Myocyte (in vitro differentiated cells): ENCODE results near the gene CPEB3. TPM values are rescaled to one million over a fixed set of nuclear protein-coding genes. Genes with fewer than 3 reads are reported as not detected.
"Not testable (repeated sequence)": the region's sequence is repeated elsewhere in the genome, so short reads cannot be mapped to it uniquely, and the experiment has no call there.

Experiments
- DNase-seq: peaks from one replicate; pipeline ENCODE4 v3.0.0-alpha.2; 2012; ENCODE audit warnings: low read depth
- total RNA-seq: library from RNA; depleted of rRNA; stranded (reverse); fragments of >200 nt; gene quantifications from 2 replicates; pipeline ENCODE4 v1.2.3, GENCODE V29; 2014

Gene CPEB3
- total RNA-seq, 1 donor from 2014 or later = 3.9 TPM

DNA sequence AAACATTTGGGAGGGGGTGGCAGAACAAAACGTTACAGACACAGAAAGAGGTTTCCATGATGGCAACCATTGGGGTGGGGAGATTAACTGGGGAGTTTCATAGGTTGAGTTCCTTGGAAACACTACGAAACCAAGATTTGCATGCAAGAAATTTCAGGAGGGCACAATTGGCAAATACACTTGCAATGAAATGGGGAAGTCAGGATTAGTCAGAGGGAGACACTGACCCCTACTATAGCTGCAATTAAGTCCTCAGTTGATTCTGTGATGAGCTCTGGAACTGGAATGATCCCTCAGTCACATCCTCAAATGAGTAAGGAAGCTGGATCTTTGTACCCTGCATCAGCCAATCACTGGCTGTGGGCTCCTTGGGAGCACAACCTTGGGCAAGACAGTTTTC lies 22.1 kb downstream of the CPEB3 start:
- no peak for DNase-seq

- no peak for DNase-seq
These were observed 23.5 kb downstream of the CPEB3 start for GRCh38 chr10:92267343-92267742.

GRCh38 chr10:92265687-92266258 lies 25.1 kb downstream of the CPEB3 start:
- DNase-seq = no peak

- DNase-seq = no peak
These were observed 26.6 kb downstream of the CPEB3 start for GRCh38 chr10:92264249-92264648.

DNA sequence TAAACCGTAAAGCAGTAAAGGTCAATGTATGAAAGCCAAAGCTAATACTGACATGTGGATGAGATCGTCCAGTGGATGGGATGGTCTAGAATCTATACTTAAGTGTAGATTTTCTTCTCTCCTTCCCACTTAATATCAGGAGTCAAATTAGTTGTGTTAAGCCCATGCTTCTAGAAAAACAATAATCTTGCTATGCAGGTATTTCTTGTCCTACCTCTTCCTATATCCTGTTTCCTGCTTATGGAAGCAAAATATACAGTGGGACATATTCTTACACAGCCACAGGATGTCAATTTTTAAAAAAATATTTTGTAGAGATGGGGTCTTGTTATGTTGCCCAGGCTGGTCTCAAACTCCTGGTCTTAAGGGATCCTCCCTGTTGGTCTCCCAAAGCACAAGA lies 27.5 kb downstream of the CPEB3 start:
- DNase-seq = no peak

DNA sequence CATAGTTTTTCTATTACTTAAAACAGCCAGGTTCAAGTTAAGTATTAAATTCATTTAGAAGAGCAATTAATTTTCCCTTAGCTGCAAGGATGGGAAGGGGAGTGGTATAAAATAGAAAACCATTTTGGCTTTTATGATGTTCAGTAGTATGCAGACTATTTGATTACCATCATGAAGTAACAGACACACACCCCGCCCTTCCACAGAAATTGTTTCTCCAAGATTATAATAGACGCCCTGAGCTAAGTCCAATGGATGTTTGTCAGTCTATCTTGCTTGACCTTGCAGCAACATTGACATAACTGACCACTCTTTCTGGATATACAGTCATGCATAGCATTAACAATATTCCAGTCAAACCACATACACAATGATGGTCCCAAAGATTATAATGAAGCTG lies 42.3 kb downstream of the CPEB3 start:
- DNase-seq = no peak

DNA sequence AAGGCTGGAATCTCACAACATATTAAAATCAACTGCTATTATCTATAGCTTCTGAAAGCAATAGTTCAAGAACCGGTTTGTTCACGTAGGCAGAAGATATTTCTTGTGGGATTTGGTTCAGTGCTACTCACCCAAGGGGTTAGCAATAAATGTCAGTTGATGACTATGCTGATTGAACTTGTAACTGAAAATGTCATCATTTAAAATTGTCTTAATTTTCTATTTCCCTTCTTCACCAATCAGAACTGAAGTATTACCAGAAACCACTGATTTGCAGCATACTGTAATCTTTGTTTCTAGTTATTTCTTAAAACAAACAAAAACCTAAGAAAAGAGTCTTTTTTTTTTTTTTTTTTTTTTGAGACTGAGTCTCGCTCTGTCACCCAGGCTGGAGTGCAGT lies 46.1 kb downstream of the CPEB3 start:
- no peak for DNase-seq

DNA sequence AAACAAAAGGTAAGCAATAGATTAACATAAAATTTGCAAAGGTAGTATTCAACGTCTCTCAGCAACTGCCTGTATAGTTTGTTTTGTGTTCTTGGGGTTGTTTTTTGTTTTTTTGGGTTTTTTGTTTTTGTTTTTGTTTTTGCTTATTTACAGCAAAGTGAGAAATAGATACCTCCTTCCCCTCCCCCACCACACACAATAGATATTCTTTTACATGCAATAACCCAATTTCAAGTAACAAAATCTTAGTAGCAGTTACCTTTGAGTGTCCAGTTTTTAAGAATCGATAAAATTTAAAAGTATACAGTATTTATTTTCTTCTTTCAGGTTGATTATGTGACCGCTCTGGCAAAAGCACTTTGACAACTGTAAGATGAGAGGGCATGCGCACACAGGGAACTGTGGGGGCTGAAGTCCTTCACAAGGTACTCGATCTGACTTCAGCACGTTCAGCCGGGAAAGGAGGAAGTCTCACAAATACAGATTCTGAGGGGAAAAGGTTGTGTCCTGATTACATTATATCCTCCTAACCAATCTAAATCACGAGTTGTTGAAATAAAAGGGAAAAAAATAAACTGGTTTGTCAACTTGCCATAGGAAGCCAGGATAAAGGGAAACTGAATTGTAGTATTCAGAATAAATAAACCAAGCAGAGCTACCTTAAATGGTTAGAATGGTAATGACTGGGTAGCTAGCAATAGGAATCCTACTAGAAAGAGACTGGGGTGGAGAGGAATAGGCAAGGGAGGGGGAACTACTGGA lies 47.8 kb downstream of the CPEB3 start:
- peak; percentile 81 for DNase-seq

DNA sequence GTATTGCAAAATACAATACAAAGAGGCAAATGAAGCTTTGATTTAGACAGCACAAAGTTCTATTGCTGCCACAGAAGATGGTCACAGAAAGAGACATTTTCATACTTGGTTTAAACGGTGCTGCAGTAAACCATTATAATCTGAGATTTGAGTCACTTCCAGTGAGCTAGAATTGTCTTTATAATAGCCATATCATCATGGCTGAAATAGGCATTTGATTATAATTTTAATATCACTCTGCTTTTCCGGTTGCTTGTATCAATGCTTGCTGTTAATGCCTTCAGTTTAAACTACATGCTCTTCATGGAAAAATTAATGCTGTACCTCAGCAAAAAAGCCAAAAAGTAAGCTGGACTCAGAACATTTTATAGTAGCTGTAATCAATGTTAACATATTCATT lies 48.5 kb downstream of the CPEB3 start:
- DNase-seq = no peak

- DNase-seq = no peak
These were observed 49.4 kb downstream of the CPEB3 start for GRCh38 chr10:92241501-92241900.

DNA sequence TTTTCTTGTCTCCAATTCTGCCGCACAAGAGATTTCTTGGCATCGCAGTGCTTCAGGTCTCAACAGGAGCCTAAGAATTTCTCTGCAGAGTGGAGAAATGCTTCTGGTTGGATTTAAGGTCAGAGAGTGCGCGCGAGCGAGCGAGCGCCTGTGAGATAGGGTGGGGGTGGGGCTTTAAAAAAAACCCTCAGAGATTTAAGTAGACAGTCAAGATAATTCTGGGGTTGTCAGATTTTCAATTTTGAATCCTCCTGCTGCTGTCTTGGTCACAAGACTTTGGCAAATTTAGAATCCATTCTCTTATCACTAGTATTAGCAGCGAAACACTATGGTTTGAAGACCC lies 49.7 kb downstream of the CPEB3 start:
- peak; percentile 55 for DNase-seq

- peak; percentile 79 for DNase-seq
These were observed 50.4 kb downstream of the CPEB3 start for GRCh38 chr10:92240289-92241157.

DNA sequence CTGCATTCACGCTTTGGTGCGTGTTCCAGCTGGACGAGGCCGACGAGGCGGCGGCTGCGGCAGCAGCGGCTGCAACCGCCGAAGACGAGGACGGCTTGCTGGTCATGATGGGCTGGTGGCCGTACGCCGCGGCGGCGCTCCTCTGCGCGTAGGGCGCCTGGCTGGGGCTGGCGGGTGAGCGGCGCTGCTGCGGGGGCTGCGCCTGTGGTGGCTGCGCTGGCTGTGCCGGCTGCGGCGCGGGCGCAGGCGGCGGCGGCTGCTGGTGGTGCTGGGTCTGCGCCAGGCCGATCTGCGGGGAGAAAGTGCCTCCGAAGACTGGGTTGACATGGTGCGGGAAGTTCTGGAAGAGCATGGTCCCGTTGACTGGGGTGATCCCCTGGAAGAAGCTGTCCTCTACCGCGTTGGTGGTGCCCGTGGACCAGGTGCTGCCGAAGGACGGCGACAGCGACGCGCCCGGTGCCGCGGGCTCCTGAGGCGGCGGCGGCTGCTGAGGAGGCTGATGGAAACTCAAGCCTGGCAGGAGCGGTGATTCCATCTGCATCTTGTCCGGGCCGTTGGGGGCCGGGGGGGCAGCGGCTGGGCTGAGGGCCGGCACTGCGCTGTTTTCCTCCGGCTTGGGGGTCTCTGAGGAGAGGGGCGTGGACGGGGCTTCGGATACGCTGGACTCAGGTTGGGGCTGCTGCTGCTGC lies 51.1 kb downstream of the CPEB3 start:
- DNase-seq = peak; percentile 37

DNA sequence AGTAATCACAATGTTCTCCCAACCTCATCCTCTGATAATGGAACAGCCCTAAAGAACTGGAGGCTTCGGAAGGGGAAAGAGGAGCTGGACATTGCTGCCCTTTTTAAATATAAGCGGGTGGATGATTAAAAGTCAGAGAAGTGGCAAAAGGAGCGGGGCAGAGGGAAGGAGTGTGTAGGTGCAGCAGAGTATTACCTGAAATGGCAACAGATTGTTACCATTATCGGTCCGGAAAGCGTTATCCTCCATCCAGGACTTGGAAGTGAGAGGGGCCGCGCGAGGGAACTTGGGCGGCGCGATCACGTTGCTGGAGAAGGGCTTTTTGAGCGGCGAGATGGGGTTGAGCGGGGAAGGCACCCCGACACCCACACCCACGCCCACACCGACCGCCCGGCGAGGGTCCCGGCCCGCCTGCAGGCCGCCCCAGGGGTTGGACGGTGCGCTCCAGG lies 51.7 kb downstream of the CPEB3 start:
- DNase-seq = peak; percentile 18

DNA sequence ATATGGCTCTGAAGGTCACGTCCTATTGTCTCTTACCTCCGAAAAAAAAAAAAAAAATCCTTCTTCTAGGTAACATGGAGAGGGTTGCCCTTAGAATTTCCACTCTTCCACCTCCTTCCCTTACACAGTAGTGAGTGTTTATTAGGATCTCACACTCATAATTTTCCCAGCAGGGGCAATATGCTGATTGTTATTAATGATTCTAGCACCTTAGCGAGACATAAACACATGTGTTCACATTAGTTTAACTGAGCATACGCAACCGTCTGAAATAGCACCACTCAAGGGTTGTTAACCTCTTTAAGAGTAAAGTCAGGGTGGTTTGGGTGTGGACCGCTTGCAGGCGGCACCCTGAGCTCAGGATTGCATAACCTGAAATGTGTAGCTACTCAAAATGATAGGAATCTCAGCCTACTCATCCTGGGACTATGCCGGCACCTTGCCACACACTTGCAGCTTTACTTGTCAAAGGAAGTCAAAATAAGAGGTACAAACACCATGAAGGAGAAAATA lies 52.2 kb downstream of the CPEB3 start:
- DNase-seq = peak; percentile 16

DNA sequence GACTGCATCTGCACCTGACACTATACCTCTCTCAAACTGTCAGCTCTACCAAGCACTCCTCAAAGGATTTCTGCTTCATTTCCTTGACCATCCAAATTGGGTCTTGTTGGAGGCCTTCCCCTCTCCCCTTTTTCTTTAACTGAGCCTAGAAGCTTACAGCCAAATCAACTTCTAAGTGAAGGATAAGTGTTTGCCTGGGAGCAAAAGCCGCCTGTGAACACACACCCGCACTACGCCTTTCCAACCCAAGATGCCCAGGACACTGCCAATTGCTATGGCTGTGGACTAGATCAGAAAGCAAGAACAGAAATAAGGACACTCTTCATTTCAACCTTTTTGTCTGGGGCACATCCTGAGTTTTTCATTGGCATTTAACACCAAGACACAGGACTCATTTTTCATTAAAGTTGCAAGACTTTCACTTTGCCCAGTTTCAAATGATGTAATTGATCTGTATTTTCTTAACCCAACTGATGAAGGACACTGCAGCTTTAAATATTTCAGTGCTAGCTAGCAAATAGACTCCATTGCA lies 52.8 kb downstream of the CPEB3 start:
- DNase-seq = no peak

DNA sequence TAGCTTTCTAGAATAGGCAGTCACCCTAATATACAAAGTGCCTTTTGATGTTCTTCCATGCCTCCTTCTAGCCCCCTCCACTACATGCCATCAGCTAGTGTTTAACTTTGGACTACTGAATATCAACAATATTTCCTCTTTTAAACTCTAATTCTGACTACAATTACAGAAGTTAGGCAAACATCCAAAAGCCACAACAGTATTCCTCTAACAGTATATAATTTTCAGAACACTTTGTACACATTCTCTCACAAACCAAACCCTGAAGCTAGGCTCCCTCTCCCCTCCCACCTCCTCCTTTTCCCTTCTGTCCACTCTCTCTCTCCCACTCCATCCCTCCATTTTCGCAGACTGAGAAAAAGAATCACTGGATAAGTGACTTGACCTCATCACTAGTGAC lies 59.7 kb downstream of the CPEB3 start:
- no peak for DNase-seq

GRCh38 chr10:92222603-92223262 lies 68.1 kb downstream of the CPEB3 start:
- DNase-seq = peak; percentile 31

GRCh38 chr10:92219559-92219958 lies 71.3 kb downstream of the CPEB3 start:
- DNase-seq = no peak

- DNase-seq = no peak
These were observed 72.3 kb downstream of the CPEB3 start for GRCh38 chr10:92218569-92218968.

GRCh38 chr10:92216608-92217007 lies 74.3 kb downstream of the CPEB3 start:
- not testable (repeated sequence) for DNase-seq
